Immature natural killer cell (primary cell): ENCODE data around the gene SPHKAP. TPM values are rescaled to one million over a fixed set of nuclear protein-coding genes. Genes with fewer than 3 reads are reported as not detected.
"Not testable (repeated sequence)": the region's sequence is repeated elsewhere in the genome, so short reads cannot be mapped to it uniquely, and the experiment has no call there.

Experiments used
- DNase-seq, 3 donors: peaks; one replicate each; pipeline ENCODE4 v3.0.0; 2022; ENCODE audit warnings: mixed read lengths in 1 of 3
- H3K27ac Mint-ChIP-seq, 6 donors: one replicate each; pipeline ENCODE4 v1.8.0; 2020; ENCODE audit warnings: mixed read lengths in 6 of 6, mild to moderate bottlenecking in 5 of 6, inconsistent platforms in 4 of 6, moderate library complexity in 3 of 6
- H3K27me3 Mint-ChIP-seq, 3 donors: one replicate each; pipeline ENCODE4 v1.8.0; 2020 to 2021; ENCODE audit warnings: low read depth in 3 of 3, mild to moderate bottlenecking in 3 of 3, mixed read lengths in 3 of 3, moderate library complexity in 3 of 3, inconsistent platforms in 1 of 3
- H3K36me3 Mint-ChIP-seq, 3 donors: one replicate each; pipeline ENCODE4 v1.8.0; 2020; ENCODE audit warnings: mixed read lengths in 3 of 3, inconsistent platforms in 2 of 3, mild to moderate bottlenecking in 2 of 3
- H3K4me1 Mint-ChIP-seq, 2 donors: one replicate each; pipeline ENCODE4 v1.8.0; 2020; ENCODE audit warnings: inconsistent platforms in 2 of 2, mild to moderate bottlenecking in 2 of 2, mixed read lengths in 2 of 2, moderate library complexity in 1 of 2
- H3K4me3 Mint-ChIP-seq, 5 donors: one replicate each; pipeline ENCODE4 v1.8.0; 2020; ENCODE audit warnings: mild to moderate bottlenecking in 5 of 5, mixed read lengths in 5 of 5, inconsistent platforms in 3 of 5, moderate library complexity in 3 of 5
- H3K9me3 Mint-ChIP-seq, 6 donors: one replicate each; pipeline ENCODE4 v1.8.0; 2020; ENCODE audit warnings: mild to moderate bottlenecking in 6 of 6, mixed read lengths in 6 of 6, inconsistent platforms in 4 of 6, moderate library complexity in 3 of 6
- polyA plus RNA-seq, 3 donors: library from polyadenylated mRNA; unstranded; fragments of 300-500 nt; fragmentation: Illumina TruSeq; gene quantifications; one replicate each; pipeline ENCODE4 v1.2.3, GENCODE V29; 2021

The SPHKAP gene, protein sequence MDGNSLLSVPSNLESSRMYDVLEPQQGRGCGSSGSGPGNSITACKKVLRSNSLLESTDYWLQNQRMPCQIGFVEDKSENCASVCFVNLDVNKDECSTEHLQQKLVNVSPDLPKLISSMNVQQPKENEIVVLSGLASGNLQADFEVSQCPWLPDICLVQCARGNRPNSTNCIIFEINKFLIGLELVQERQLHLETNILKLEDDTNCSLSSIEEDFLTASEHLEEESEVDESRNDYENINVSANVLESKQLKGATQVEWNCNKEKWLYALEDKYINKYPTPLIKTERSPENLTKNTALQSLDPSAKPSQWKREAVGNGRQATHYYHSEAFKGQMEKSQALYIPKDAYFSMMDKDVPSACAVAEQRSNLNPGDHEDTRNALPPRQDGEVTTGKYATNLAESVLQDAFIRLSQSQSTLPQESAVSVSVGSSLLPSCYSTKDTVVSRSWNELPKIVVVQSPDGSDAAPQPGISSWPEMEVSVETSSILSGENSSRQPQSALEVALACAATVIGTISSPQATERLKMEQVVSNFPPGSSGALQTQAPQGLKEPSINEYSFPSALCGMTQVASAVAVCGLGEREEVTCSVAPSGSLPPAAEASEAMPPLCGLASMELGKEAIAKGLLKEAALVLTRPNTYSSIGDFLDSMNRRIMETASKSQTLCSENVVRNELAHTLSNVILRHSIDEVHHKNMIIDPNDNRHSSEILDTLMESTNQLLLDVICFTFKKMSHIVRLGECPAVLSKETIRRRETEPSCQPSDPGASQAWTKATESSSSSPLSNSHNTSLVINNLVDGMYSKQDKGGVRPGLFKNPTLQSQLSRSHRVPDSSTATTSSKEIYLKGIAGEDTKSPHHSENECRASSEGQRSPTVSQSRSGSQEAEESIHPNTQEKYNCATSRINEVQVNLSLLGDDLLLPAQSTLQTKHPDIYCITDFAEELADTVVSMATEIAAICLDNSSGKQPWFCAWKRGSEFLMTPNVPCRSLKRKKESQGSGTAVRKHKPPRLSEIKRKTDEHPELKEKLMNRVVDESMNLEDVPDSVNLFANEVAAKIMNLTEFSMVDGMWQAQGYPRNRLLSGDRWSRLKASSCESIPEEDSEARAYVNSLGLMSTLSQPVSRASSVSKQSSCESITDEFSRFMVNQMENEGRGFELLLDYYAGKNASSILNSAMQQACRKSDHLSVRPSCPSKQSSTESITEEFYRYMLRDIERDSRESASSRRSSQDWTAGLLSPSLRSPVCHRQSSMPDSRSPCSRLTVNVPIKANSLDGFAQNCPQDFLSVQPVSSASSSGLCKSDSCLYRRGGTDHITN (N-terminal part only)
- polyA plus RNA-seq = not detected

DNA sequence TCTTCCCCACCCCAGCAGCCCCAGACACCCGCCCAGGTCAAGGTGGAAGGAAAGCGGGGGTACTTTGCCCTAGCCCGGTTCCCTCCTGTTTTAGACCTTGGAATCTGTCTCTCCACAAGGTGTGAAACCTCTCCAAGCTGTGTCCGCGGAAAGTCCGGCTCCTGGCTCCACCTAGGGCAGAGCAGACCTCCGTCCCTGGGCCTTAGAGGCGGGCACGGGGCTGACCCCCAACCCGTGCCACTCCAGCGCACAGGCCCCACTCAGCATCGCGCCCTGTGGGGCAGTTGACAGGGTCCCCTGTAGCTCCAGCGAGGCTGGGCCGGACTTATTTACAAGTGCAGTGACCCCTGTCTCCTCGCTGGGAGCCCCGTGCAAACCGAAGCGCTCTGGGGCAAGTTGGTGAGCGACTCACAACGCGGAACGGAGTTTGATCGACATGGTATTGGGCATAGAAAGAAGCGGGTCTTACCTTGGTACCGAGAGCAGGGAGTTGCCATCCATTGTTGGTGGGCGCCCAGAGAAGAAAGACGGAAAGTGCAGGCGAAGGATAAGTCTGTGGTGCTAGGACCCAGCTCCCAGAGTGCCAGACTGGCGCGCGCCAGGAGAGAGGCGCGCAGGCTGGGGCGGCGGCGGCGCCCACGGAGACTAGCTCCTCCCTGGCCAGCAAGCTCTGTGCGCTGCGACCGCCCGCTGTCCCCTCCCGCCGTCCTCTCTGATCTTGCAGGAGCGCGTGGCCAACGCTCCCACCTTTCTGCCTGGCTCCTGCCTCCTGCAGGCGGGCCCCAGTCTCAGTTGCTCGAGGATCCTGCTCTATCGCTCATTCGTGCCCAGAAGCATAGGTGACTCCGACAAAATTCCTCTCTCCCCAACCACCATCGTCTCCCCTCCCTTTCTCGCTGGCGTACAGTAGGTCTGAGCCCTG, at the start of gene SPHKAP:
SPHKAP (minus strand) TSS at position 590 of the 922 bp plus-strand sequence; CDS start at position 501, 89 bp downstream.
- H3K9me3 Mint-ChIP-seq = peaks cover 2 to 39% (median 21%) of the 10 kb centered on the region in 6 donors
- peaks cover 0 to 4% (median 1%) of the 10 kb centered on the region in 3 donors for H3K27me3 Mint-ChIP-seq
- no peaks in the 10 kb centered on the region for H3K4me1 Mint-ChIP-seq
- H3K27ac Mint-ChIP-seq = no peak within 1 kb of the TSS
- DNase-seq = no peak
- H3K36me3 Mint-ChIP-seq = peaks cover 0 to 5% (median 4%) of the 10 kb centered on the region in 3 donors
- H3K4me3 Mint-ChIP-seq = no peak within 1 kb of the TSS

DNA sequence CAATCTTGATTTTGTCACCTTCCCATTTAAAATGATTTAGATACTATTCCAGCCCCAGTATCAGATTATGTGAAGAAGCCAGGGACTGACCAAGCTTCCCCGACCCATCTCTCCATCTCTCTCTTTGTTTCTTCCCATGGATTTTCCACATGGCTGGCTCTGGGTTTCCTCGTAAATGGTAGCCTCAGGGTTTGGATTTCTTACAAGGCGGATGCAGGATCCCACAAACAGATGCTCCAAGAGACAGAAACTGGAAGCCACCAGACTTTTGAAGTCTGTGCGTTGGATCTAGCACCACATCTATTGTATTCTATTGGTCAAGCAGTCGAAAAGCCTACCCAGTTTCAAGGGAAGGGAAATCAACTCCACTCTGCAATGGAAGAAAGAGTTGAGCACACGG, 46.0 kb upstream of the SPHKAP start:
- peaks cover 0 to 2% (median 0%) of the 10 kb centered on the region in 3 donors for H3K27me3 Mint-ChIP-seq
- H3K9me3 Mint-ChIP-seq = peaks cover 0 to 39% (median 7%) of the 10 kb centered on the region in 6 donors
- no peak overlapping the region for H3K27ac Mint-ChIP-seq
- no peaks in the 10 kb centered on the region for H3K4me1 Mint-ChIP-seq
- H3K36me3 Mint-ChIP-seq = no peaks in the 10 kb centered on the region
- DNase-seq = no peak
- H3K4me3 Mint-ChIP-seq = no peak overlapping the region

DNA sequence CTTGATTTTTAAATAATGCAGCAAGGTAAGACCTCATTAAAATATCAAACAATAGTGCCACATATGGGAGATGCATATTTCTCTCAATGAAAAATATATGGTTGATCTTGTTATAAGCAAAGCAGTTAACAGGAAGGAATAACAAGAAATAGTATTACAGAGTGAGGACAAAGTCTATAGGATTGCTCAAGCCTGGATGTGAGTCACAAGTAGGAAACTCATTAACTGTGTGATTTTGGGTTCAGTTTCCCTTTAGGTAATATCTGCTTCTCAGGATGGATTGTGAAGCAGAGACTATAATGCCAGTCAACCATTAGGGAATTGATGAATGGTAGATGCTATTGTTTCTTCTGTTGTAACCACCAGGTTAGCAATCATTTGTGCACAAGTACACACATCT, 42.9 kb upstream of the SPHKAP start:
- Mint-ChIP-seq H3K4me3 (no peak overlapping the region), H3K27ac (no peak overlapping the region), H3K9me3 (peaks cover 0 to 45% (median 6%) of the 10 kb centered on the region in 6 donors), H3K27me3 (peaks cover 0 to 4% (median 0%) of the 10 kb centered on the region in 3 donors), H3K4me1 (no peaks in the 10 kb centered on the region), H3K36me3 (no peaks in the 10 kb centered on the region)
- DNase-seq = no peak

DNA sequence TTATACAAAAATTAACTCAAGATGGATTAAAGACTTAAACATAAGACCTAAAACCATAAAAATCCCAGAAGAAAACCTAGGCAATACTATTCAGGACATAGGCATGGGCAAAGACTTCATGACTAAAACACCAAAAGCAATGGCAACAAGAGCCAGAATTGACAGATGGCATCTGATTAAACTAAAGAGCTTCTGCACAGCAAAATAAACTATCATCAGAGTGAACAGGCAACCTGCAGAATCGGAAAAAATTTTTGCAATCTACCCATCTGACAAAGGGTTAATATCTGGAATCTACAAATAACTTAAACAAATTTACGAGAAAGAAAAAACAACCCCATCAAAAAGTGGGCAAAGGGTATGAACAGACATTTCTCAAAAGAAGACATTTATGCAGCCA, 37.1 kb upstream of the SPHKAP start:
- H3K27ac Mint-ChIP-seq, H3K4me1 Mint-ChIP-seq, H3K27me3 Mint-ChIP-seq, DNase-seq, H3K36me3 Mint-ChIP-seq, H3K4me3 Mint-ChIP-seq: not testable (repeated sequence)
- peaks cover 3 to 36% (median 17%) of the 10 kb centered on the region in 6 donors for H3K9me3 Mint-ChIP-seq

DNA sequence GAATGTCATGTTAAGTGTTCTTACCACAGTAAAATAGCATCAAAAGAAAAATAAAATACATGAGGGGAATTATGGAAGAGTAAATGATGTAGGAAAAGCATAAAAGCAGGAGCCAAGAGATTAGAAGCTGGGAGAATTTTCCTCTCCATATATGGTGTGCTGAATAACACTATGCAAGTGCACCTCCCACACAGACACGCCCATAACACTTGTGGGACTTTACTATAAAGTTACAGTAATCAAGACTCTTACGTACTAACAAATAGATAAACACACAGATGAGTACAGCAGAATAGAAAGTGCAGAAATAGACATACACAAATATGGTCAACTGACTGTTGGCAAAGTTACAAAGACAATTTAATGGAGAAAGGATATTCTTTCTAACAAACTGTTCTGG, 16.0 kb upstream of the SPHKAP start:
- Mint-ChIP-seq H3K4me1 (no peaks in the 10 kb centered on the region), H3K36me3 (no peaks in the 10 kb centered on the region), H3K27me3 (peaks cover 0 to 4% (median 0%) of the 10 kb centered on the region in 3 donors), H3K27ac (no peak overlapping the region), H3K9me3 (peaks cover 4 to 24% (median 15%) of the 10 kb centered on the region in 6 donors), H3K4me3 (no peak overlapping the region)
- no peak for DNase-seq

DNA sequence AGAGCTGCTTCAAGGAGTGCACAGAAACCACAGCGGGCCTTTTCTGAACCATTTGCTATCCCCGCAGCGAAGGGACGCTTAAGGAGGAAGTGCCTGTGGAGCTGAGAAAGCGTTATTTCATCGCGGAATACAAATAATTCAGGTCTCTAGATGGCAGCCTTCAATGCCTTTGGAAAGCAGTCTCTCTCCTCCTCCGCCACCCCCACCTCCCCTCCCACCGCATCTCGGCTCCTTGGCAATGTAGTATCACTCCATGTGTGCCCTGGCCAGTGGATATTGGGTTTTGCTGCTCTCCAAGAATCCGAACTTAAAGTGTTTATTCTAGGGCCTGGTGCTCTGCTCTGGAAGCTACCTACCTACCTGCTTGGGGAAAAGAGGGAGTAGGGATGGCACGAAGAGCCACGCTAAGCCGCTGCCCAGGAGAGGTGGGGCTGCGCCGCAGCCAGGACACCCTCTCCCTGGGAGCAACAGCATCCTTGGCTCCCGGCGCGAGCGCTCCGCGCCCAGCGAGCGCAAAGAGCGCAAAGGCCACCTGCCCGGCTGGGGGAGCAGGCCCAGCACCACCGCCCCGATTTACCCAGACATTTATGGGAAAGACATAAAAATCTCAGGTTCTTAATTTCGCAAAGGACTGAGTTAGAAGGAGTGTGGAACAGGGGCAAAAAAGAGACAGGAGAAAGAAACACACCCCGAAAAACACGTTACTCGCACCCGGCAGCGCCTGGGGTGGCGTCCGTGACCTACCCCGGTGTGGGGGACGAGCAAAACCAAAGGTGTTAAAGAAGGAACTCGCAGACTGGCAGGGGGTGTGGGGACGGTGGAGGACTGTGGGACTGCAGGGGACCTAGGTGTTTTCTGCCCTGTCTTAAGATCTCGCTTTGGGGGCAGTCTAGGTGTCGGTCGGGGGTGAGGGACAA, 1.0 kb downstream of the SPHKAP start:
- no peak for DNase-seq
- H3K27ac Mint-ChIP-seq = no peak overlapping the region
- peaks cover 2 to 44% (median 22%) of the 10 kb centered on the region in 6 donors for H3K9me3 Mint-ChIP-seq
- no peaks in the 10 kb centered on the region for H3K4me1 Mint-ChIP-seq
- no peak overlapping the region for H3K4me3 Mint-ChIP-seq
- H3K27me3 Mint-ChIP-seq = peaks cover 0 to 4% (median 1%) of the 10 kb centered on the region in 3 donors
- H3K36me3 Mint-ChIP-seq = peaks cover 0 to 5% (median 4%) of the 10 kb centered on the region in 3 donors

DNA sequence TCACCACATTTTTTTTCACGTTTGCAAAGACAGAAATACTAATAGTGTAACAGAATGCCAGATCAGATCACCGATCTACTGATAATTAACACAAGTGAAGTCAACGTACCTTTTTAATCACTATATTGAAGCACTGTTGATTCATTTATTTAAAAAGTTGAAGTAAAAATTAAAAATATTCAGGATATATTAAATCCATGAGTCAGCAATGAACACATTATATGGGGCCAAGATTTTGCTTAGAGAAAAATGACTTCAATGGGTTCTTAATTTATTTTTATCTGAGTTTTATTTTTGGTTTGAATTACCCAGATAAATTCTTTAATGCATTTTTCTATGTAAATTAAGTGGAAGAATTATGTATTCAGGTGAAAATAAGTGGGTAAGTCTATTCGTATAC, 14.2 kb downstream of the SPHKAP start:
- H3K27ac Mint-ChIP-seq = no peak overlapping the region
- no peaks in the 10 kb centered on the region for H3K27me3 Mint-ChIP-seq
- no peaks in the 10 kb centered on the region for H3K36me3 Mint-ChIP-seq
- H3K9me3 Mint-ChIP-seq = peaks cover 0 to 19% (median 9%) of the 10 kb centered on the region in 6 donors
- DNase-seq = no peak
- H3K4me1 Mint-ChIP-seq = no peaks in the 10 kb centered on the region
- no peak overlapping the region for H3K4me3 Mint-ChIP-seq

DNA sequence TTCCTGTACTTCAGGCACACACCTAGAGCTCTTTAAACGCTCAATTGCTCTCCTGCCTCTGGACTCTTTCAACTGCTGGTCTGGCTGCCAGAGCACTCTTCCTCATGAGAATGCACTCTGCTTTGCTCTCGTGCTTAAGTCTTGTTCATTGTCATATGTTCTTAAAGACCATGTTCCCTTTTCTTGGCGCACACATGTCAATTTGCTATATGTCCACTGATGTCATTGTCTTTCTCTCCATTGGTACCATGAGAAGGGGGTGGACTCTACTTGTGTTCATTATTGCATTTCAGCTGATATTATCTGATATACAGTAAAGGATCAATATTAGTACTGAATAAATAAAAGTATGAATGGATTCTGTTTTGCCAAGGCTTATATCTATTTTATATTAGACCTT, 16.8 kb downstream of the SPHKAP start:
- H3K4me3 Mint-ChIP-seq = no peak overlapping the region
- H3K4me1 Mint-ChIP-seq = no peaks in the 10 kb centered on the region
- H3K27ac Mint-ChIP-seq = no peak overlapping the region
- H3K9me3 Mint-ChIP-seq = peaks cover 2 to 26% (median 19%) of the 10 kb centered on the region in 6 donors
- DNase-seq = no peak
- no peaks in the 10 kb centered on the region for H3K27me3 Mint-ChIP-seq
- no peaks in the 10 kb centered on the region for H3K36me3 Mint-ChIP-seq

DNA sequence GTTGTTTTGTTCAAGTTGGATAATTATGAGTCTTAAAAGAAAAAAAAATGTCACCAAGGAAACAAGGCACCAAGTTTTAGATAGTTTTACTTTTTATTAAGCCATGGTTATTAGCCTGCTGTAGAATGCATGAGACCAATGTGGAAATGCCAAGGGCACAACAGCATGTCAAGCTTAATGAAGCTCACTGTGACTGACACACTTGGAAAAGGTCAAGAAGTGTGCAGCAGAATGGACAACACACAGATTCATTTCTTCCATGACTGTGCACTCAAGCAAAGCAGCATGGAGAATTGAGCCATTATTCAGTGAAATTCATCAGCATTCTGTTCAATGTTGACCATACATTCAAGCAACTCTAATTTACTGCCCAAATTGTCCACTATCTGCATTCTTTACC, 23.6 kb downstream of the SPHKAP start:
- DNase-seq = no peak
- Mint-ChIP-seq H3K9me3 (peaks cover 17 to 60% (median 27%) of the 10 kb centered on the region in 6 donors), H3K36me3 (no peaks in the 10 kb centered on the region), H3K27me3 (peaks cover 0 to 1% (median 0%) of the 10 kb centered on the region in 3 donors), H3K4me3 (no peak overlapping the region), H3K4me1 (no peaks in the 10 kb centered on the region), H3K27ac (no peak overlapping the region)

DNA sequence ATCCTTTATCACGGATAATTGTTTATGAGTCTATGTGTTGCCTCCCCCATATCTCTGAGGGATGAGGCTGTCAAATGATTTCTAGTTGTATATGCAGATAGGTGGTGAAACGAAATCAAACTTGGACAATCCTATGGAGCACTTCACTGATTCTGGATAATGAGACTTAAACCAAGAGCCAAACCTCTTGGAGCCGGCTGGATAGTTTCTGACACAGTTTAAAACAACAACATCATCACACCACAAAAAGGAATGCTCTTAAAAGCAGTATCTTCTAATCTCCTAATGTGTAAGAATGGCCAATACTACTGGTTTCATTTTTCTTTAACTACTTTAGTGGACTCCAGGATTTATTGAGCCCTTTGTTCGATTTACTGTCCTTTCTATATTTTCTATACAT, 36.5 kb downstream of the SPHKAP start:
- Mint-ChIP-seq H3K27ac (no peak overlapping the region), H3K4me3 (no peak overlapping the region), H3K4me1 (no peaks in the 10 kb centered on the region), H3K27me3 (no peaks in the 10 kb centered on the region), H3K9me3 (peaks cover 10 to 44% (median 19%) of the 10 kb centered on the region in 6 donors), H3K36me3 (no peaks in the 10 kb centered on the region)
- DNase-seq = no peak

DNA sequence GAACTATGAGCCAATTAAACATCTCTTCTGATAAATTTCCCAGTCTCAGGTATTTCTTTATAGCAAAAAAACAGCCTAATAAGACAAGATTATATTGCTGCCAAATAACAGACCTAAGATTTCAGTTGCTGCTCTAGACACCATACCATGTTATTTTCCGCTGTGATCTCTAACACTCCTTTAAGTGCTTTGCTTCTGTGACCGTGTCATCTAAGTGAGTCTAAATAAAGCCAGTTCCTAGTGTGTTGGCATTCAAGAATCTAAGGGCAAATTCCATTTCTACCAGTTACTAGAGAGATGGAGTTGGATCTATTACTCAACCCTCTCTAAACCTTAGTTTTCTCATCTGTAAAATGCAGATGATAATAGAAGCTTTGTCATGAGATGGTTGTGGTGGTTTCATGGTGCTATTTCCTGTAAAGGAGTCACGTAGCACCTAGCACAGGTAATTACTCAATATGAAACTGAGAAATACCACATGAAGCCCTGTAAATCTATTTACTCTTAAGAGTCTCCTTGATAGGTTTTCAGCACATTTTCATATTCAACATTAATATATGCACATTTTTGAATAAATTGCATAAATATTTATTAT, 40.5 kb downstream of the SPHKAP start:
- H3K4me1 Mint-ChIP-seq = no peaks in the 10 kb centered on the region
- no peak overlapping the region for H3K27ac Mint-ChIP-seq
- peaks cover 7 to 46% (median 18%) of the 10 kb centered on the region in 6 donors for H3K9me3 Mint-ChIP-seq
- H3K4me3 Mint-ChIP-seq = no peak overlapping the region
- H3K36me3 Mint-ChIP-seq = no peaks in the 10 kb centered on the region
- no peaks in the 10 kb centered on the region for H3K27me3 Mint-ChIP-seq
- DNase-seq = no peak
